T-cell (primary cell): ENCODE measurements around the gene C15orf39. TPM values are rescaled to one million over a fixed set of nuclear protein-coding genes. Genes with fewer than 3 reads are reported as not detected.

Experiments
- ATAC-seq, 4 experiments: fragments of 200-7000 bp in 3 of 4; fragments of 150-1000 bp in 1 of 4; cut with Tn5 transposase; replicated peaks in 1 of 4; 1 replicate in 3 of 4; 2 replicates in 1 of 4; pipeline ENCODE4 v1.10.0; 2021; ENCODE audit warnings: moderate library complexity in 3 of 4, mild to moderate bottlenecking in 2 of 4, moderate number of reproducible peaks in 1 of 4
- CTCF ChIA-PET, 2 donors: fragments of 300-600 bp; sonication (Branson Sonifier 250); formaldehyde crosslinking; loops; one replicate each; lab custom pipeline; 2022; ENCODE audit warnings: antibody characterized with exemption in 2 of 2; lab: Charles Lee
- POLR2A ChIA-PET, 2 donors: fragments of 300-600 bp; sonication (Branson Sonifier 250); formaldehyde crosslinking; loops; one replicate each; lab custom pipeline; 2022; ENCODE audit warnings: antibody characterized with exemption in 2 of 2; lab: Charles Lee
- DNase-seq, 35 experiments: peaks; one replicate each; pipeline versions ENCODE4 v3.0.0 to v3.0.0-alpha.2; 2013 to 2023
- H3K27ac ChIP-seq: one replicate; pipeline ENCODE4 v1.5.1; 2013; ENCODE audit warnings: low read length
- H3K27me3 ChIP-seq, 2 experiments: replicated peaks in 1 of 2; 1 replicate in 1 of 2; 2 replicates in 1 of 2; pipeline versions ENCODE4 v1.6.1 to v1.7.0; 2013; ENCODE audit warnings: low read length in 1 of 2, mixed read lengths in 1 of 2; ENCODE audit not compliant: control insufficient read depth in 2 of 2, insufficient read depth in 2 of 2; ENCODE audit errors: extremely low read depth in 1 of 2
- H3K36me3 ChIP-seq, 2 donors: 1 replicate in 1 of 2; 2 replicates in 1 of 2; pipeline versions ENCODE4 v1.6.1 to v1.7.0; 2013; ENCODE audit warnings: low read length in 1 of 2; ENCODE audit not compliant: control insufficient read depth in 2 of 2, insufficient read depth in 1 of 2; ENCODE audit errors: extremely low read depth in 1 of 2
- H3K4me1 ChIP-seq, 2 experiments: 1 replicate in 1 of 2; 2 replicates in 1 of 2; pipeline versions ENCODE4 v1.6.1 to v1.7.0; 2013; ENCODE audit warnings: low read length in 2 of 2, mixed read lengths in 1 of 2; ENCODE audit not compliant: insufficient read depth in 2 of 2, control insufficient read depth in 1 of 2; ENCODE audit errors: extremely low read depth in 1 of 2
- H3K4me3 ChIP-seq, 2 donors: 1 replicate in 1 of 2; 2 replicates in 1 of 2; pipeline versions ENCODE4 v1.5.1 to v1.7.0; 2013; ENCODE audit warnings: mild to moderate bottlenecking in 2 of 2, low read length in 1 of 2, moderate library complexity in 1 of 2; ENCODE audit not compliant: control insufficient read depth in 1 of 2; ENCODE audit errors: extremely low read depth in 1 of 2
- H3K9me3 ChIP-seq: 2 replicates; pipeline ENCODE4 v1.7.0; 2013
- H3K27ac Mint-ChIP-seq, 2 donors: one replicate each; pipeline ENCODE4 v1.8.0; 2020 to 2021; ENCODE audit warnings: mild to moderate bottlenecking in 2 of 2, mixed read lengths in 2 of 2
- H3K27me3 Mint-ChIP-seq, 2 donors: one replicate each; pipeline ENCODE4 v1.8.0; 2021 to 2022; ENCODE audit warnings: mixed read lengths in 2 of 2
- H3K36me3 Mint-ChIP-seq: one replicate; pipeline ENCODE4 v1.8.0; 2021; ENCODE audit warnings: mixed read lengths
- H3K4me1 Mint-ChIP-seq, 3 donors: one replicate each; pipeline ENCODE4 v1.8.0; 2020 to 2022; ENCODE audit warnings: mixed read lengths in 3 of 3, mild to moderate bottlenecking in 1 of 3
- H3K4me3 Mint-ChIP-seq, 3 donors: one replicate each; pipeline ENCODE4 v1.8.0; 2020 to 2022; ENCODE audit warnings: mild to moderate bottlenecking in 3 of 3, mixed read lengths in 3 of 3, moderate library complexity in 3 of 3
- H3K9me3 Mint-ChIP-seq, 3 donors: one replicate each; pipeline ENCODE4 v1.8.0; 2020 to 2022; ENCODE audit warnings: mixed read lengths in 3 of 3
- WGBS: methylation state at CpG from one replicate; pipeline ENCODE4 v1.1.5; 2013; ENCODE audit warnings: missing lambda C conversion rate; ENCODE audit not compliant: insufficient coverage; 5-methylcytosine and 5-hydroxymethylcytosine counted together
- total RNA-seq, 35 experiments: library from RNA in 6 of 35; stranded (reverse) in 6 of 35; fragments of 120-200 nt in 1 of 35; gene quantifications; one replicate each; pipeline versions ENCODE4 v1.2.1 to v1.2.4 and lab custom pipeline; 2013 to 2026

C15orf39 gene
- total RNA-seq, 5 donors from 2014 or later (not counting 1 experiment from before 2014, with no cell fraction given), result 25.2 to 40.3 (median 37.8) TPM

GRCh38 chr15:75230551-75231371, 29.1 kb downstream of the C15orf39 start:
- Histone ChIP-seq H3K4me1 (no peaks in the 10 kb centered on the region), H3K9me3 (no peaks in the 10 kb centered on the region), H3K27ac (no peak overlapping the region), H3K36me3 (no peaks in the 10 kb centered on the region), H3K27me3 (peaks cover 0 to 75% of the 10 kb centered on the region in 2 experiments), H3K4me3 (no peak overlapping the region)
- ChIA-PET CTCF (no interaction called here), POLR2A (no interaction called here)
- Mint-ChIP-seq H3K27me3 (peaks cover 21 to 34% of the 10 kb centered on the region in 2 donors), H3K36me3 (no peaks in the 10 kb centered on the region), H3K4me3 (no peak overlapping the region), H3K9me3 (no peaks in the 10 kb centered on the region), H3K27ac (no peak overlapping the region), H3K4me1 (no peaks in the 10 kb centered on the region)
- DNase-seq, result no peak
- ATAC-seq, result no peak
- WGBS, result 73% methylated on average over 10 of the region's 16 CpGs

DNA sequence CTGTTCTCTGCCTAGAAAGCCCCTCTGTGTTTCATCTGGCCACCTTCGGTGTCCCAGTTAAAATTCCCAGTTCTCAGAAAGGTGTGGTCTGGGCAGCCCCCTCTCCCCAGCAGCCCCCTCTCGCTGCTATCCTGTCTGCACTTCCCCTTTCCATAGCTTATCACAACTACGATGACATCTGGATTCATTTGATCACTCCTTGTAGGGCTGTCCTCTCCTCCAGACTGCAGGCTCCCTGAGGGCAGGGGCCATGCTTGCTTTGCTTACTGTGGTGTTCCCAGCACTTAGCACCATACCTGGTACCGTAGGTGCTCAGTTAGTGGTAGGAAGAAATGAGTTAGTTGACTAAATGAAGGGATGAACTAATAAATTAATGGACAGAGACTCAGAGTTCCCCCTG, 30.2 kb downstream of the C15orf39 start:
- H3K4me1 ChIP-seq, result no peaks in the 10 kb centered on the region
- ChIA-PET POLR2A (no interaction called here), CTCF (no interaction called here)
- 63% methylated on average over 2 of the region's 4 CpGs for WGBS
- no peaks in the 10 kb centered on the region for H3K4me1 Mint-ChIP-seq
- no peak overlapping the region for H3K27ac ChIP-seq
- no peak for ATAC-seq
- DNase-seq, result no peak
- H3K27me3 Mint-ChIP-seq, result peaks cover 21 to 33% of the 10 kb centered on the region in 2 donors
- no peak overlapping the region for H3K27ac Mint-ChIP-seq
- no peaks in the 10 kb centered on the region for H3K9me3 ChIP-seq
- H3K4me3 Mint-ChIP-seq, result no peak overlapping the region
- H3K27me3 ChIP-seq, result peaks cover 0 to 73% of the 10 kb centered on the region in 2 experiments
- no peaks in the 10 kb centered on the region for H3K9me3 Mint-ChIP-seq
- H3K4me3 ChIP-seq, result no peak overlapping the region
- H3K36me3 ChIP-seq, result no peaks in the 10 kb centered on the region
- no peaks in the 10 kb centered on the region for H3K36me3 Mint-ChIP-seq

- DNase-seq (no peak), ATAC-seq (no peak)
- POLR2A ChIA-PET, result no interaction called here
- no peaks in the 10 kb centered on the region for H3K4me1 ChIP-seq
- CTCF ChIA-PET, result no interaction called here
- H3K27me3 Mint-ChIP-seq, result peaks cover 21 to 33% of the 10 kb centered on the region in 2 donors
- peaks cover 0 to 74% of the 10 kb centered on the region in 2 experiments for H3K27me3 ChIP-seq
- no peak overlapping the region for H3K4me3 Mint-ChIP-seq
- H3K9me3 Mint-ChIP-seq, result no peaks in the 10 kb centered on the region
- H3K9me3 ChIP-seq, result no peaks in the 10 kb centered on the region
- no peaks in the 10 kb centered on the region for H3K4me1 Mint-ChIP-seq
- no peak overlapping the region for H3K27ac ChIP-seq
- H3K27ac Mint-ChIP-seq, result no peak overlapping the region
- 87% methylated on average over 12 of the region's 12 CpGs for WGBS
- no peaks in the 10 kb centered on the region for H3K36me3 ChIP-seq
- no peaks in the 10 kb centered on the region for H3K36me3 Mint-ChIP-seq
- H3K4me3 ChIP-seq, result no peak overlapping the region
Observed at GRCh38 chr15:75232252-75232813, 30.7 kb downstream of the C15orf39 start.

GRCh38 chr15:75232826-75233503, 31.3 kb downstream of the C15orf39 start:
- Mint-ChIP-seq H3K4me1 (no peaks in the 10 kb centered on the region), H3K4me3 (no peak overlapping the region), H3K27me3 (peaks cover 21 to 33% of the 10 kb centered on the region in 2 donors), H3K9me3 (no peaks in the 10 kb centered on the region), H3K27ac (no peak overlapping the region), H3K36me3 (no peaks in the 10 kb centered on the region)
- H3K27ac ChIP-seq, result no peak overlapping the region
- H3K27me3 ChIP-seq, result peaks cover 0 to 80% of the 10 kb centered on the region in 2 experiments
- ChIA-PET POLR2A (no interaction called here), CTCF (no interaction called here)
- ATAC-seq, result no peak
- no peak for DNase-seq
- no peaks in the 10 kb centered on the region for H3K36me3 ChIP-seq
- WGBS, result 86% methylated on average over 17 of the region's 17 CpGs
- H3K9me3 ChIP-seq, result no peaks in the 10 kb centered on the region
- H3K4me3 ChIP-seq, result no peak overlapping the region
- no peaks in the 10 kb centered on the region for H3K4me1 ChIP-seq

- WGBS, result 67% methylated on average over 10 of the region's 14 CpGs
- CTCF ChIA-PET, result no interaction called here
- peaks cover 0 to 80% of the 10 kb centered on the region in 2 experiments for H3K27me3 ChIP-seq
Observed at GRCh38 chr15:75233504-75234190, 32.0 kb downstream of the C15orf39 start.

GRCh38 chr15:75234191-75234810, 32.6 kb downstream of the C15orf39 start:
- Mint-ChIP-seq H3K36me3 (no peaks in the 10 kb centered on the region), H3K9me3 (no peaks in the 10 kb centered on the region), H3K4me1 (no peaks in the 10 kb centered on the region), H3K4me3 (no peak overlapping the region), H3K27me3 (peaks cover 21 to 34% of the 10 kb centered on the region in 2 donors), H3K27ac (no peak overlapping the region)
- no peak overlapping the region for H3K4me3 ChIP-seq
- ChIA-PET POLR2A (no interaction called here), CTCF (no interaction called here)
- WGBS, result 69% methylated on average over 3 of the region's 5 CpGs
- no peak for DNase-seq
- ATAC-seq, result no peak
- no peaks in the 10 kb centered on the region for H3K9me3 ChIP-seq
- no peaks in the 10 kb centered on the region for H3K4me1 ChIP-seq
- H3K36me3 ChIP-seq, result no peaks in the 10 kb centered on the region
- no peak overlapping the region for H3K27ac ChIP-seq
- H3K27me3 ChIP-seq, result peaks cover 0 to 74% of the 10 kb centered on the region in 2 experiments

More at GRCh38 chr15:75233504-75234190, 32.0 kb downstream of the C15orf39 start:
- Mint-ChIP-seq H3K27me3 (peaks cover 21 to 36% of the 10 kb centered on the region in 2 donors), H3K4me1 (no peaks in the 10 kb centered on the region), H3K36me3 (no peaks in the 10 kb centered on the region), H3K9me3 (no peaks in the 10 kb centered on the region), H3K4me3 (no peak overlapping the region), H3K27ac (no peak overlapping the region)
- ATAC-seq (no peak), DNase-seq (no peak)
- no peak overlapping the region for H3K4me3 ChIP-seq
- no peaks in the 10 kb centered on the region for H3K4me1 ChIP-seq
- no peak overlapping the region for H3K27ac ChIP-seq
- POLR2A ChIA-PET, result no interaction called here
- no peaks in the 10 kb centered on the region for H3K36me3 ChIP-seq
- no peaks in the 10 kb centered on the region for H3K9me3 ChIP-seq
